ENCODE data around the gene MEMO1. TPM values are rescaled to one million over a fixed set of nuclear protein-coding genes. Genes with fewer than 3 reads are reported as not detected.

MEMO1 gene
- total and polyA plus RNA-seq, 9 of the 15 experiments (the other 6 are each of a cell fraction or from before 2014, with no cell fraction given) = 22.1 to 87.7 (median 61.2) TPM

DNA sequence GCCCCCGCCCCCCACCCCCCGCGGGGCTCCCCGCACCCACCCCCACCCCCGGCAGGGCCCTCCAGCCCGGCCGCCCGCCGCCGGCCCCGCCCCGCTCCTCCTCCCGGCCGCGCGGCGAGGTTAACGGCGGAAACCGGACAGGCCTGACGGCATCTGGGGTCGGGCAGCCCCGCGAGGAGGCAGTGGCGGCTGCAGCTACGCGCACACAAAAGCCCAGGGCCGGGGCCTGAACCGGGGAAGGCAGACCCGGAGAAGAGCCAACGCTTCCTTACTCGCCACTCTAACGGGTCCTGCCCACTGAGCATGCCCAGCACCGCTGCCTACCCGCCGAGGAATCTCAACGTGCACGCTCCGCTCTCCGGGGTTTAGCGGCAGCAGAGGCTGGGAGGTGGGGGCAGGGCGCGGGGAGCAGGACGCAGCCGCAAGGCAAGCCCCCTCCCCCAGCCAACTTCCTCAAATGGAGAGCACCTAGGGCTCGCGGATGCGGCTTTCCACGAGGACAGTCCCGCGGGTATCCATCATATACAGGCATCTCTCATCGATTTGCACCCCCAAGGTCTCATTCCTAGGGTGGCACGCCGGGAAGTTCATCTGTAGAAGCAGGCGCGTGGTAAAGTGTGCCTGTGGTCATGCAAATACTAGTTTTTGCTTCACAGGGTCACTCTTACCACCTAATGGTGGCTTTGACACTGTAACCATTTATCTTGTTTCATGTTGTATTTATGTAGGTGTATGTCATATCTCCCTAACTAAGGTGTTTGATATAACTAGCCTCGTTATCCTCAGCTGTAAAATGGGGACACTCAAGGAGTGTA is at the start of gene MEMO1 (continued):
- TF ChIP-seq TCF3 (CRISPR knock-in tag; IDR thresholded peaks at IDR 0.05) (no peak), ZFP30 (CRISPR knock-in tag; IDR thresholded peaks at IDR 0.05; ENCODE audit: borderline replicate concordance) (no peak), RB1 (IDR thresholded peaks at IDR 0.05; ENCODE audit: low read depth) (peak; percentile 89), ZNF644 (tag; IDR thresholded peaks at IDR 0.05; ENCODE audit: low read depth) (0 out of 2 replicates have a peak, but pooled peaks have one; percentile 47), NFE2 (IDR thresholded peaks at IDR 0.05; ENCODE audit: low read depth) (0 out of 2 replicates have a peak, but pooled peaks have one; percentile 23), ZNF695 (CRISPR knock-in tag; IDR thresholded peaks at IDR 0.05) (no peak), DDX20 (tag; IDR thresholded peaks at IDR 0.05; ENCODE audit: low read depth) (no peak), ETS2 (tag; IDR thresholded peaks at IDR 0.05; ENCODE audit: borderline replicate concordance, poor library complexity, severe bottlenecking) (no peak), FOXA3 (CRISPR knock-in tag; conservative IDR thresholded peaks at IDR 0.05 in 1 of 2, IDR thresholded peaks at IDR 0.05 in 1 of 2) (peak in 1 of 2 experiments; percentile 74; a peak in 1 of 4 replicates), RBM39 (optimal IDR thresholded peaks at IDR 0.05; ENCODE audit: low read depth, low read length) (peak; percentile 38), HLTF (IDR thresholded peaks at IDR 0.05) (peak; percentile 97)
- TF ChIP-seq, protein P1, sequence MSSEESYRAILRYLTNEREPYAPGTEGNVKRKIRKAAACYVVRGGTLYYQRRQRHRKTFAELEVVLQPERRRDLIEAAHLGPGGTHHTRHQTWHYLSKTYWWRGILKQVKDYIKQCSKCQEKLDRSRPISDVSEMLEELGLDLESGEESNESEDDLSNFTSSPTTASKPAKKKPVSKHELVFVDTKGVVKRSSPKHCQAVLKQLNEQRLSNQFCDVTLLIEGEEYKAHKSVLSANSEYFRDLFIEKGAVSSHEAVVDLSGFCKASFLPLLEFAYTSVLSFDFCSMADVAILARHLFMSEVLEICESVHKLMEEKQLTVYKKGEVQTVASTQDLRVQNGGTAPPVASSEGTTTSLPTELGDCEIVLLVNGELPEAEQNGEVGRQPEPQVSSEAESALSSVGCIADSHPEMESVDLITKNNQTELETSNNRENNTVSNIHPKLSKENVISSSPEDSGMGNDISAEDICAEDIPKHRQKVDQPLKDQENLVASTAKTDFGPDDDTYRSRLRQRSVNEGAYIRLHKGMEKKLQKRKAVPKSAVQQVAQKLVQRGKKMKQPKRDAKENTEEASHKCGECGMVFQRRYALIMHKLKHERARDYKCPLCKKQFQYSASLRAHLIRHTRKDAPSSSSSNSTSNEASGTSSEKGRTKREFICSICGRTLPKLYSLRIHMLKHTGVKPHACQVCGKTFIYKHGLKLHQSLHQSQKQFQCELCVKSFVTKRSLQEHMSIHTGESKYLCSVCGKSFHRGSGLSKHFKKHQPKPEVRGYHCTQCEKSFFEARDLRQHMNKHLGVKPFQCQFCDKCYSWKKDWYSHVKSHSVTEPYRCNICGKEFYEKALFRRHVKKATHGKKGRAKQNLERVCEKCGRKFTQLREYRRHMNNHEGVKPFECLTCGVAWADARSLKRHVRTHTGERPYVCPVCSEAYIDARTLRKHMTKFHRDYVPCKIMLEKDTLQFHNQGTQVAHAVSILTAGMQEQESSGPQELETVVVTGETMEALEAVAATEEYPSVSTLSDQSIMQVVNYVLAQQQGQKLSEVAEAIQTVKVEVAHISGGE (CRISPR knock-in tag; IDR thresholded peaks at IDR 0.05) = peak in 1 of 3 experiments; percentile 51; a peak in 2 of 6 replicates
- TF ChIP-seq, protein P2, sequence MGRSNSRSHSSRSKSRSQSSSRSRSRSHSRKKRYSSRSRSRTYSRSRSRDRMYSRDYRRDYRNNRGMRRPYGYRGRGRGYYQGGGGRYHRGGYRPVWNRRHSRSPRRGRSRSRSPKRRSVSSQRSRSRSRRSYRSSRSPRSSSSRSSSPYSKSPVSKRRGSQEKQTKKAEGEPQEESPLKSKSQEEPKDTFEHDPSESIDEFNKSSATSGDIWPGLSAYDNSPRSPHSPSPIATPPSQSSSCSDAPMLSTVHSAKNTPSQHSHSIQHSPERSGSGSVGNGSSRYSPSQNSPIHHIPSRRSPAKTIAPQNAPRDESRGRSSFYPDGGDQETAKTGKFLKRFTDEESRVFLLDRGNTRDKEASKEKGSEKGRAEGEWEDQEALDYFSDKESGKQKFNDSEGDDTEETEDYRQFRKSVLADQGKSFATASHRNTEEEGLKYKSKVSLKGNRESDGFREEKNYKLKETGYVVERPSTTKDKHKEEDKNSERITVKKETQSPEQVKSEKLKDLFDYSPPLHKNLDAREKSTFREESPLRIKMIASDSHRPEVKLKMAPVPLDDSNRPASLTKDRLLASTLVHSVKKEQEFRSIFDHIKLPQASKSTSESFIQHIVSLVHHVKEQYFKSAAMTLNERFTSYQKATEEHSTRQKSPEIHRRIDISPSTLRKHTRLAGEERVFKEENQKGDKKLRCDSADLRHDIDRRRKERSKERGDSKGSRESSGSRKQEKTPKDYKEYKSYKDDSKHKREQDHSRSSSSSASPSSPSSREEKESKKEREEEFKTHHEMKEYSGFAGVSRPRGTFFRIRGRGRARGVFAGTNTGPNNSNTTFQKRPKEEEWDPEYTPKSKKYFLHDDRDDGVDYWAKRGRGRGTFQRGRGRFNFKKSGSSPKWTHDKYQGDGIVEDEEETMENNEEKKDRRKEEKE (IDR thresholded peaks at IDR 0.05; ENCODE audit: borderline replicate concordance in 1 of 2, control insufficient read depth in 1 of 2, low read depth in 2 of 2, low read length in 1 of 2) = peak; percentile 50 to 73; a peak in 2 of 4 replicates
